ENCODE measurements around the gene UBP1.

- TF ChIP-seq CTCF (IDR thresholded peaks at IDR 0.05): no peak
- TF ChIP-seq POLR2A (IDR thresholded peaks at IDR 0.05): no peak
Measured at GRCh38 chr3:33488683-33489082, 48.5 kb upstream of the UBP1 start.
